ENCODE measurements around the gene PAX5.

PAX5 gene

GRCh38 chr9:36849943-36850342, 184.1 kb downstream of the PAX5 start:
- DNase-seq (ENCODE audit: insufficient read length, low spot score): no peak
- TF ChIP-seq SPI1 (IDR thresholded peaks at IDR 0.05; ENCODE audit: low read depth, low read length) (no peak), PAX5 (IDR thresholded peaks at IDR 0.05; ENCODE audit: insufficient read depth, low read length, severe bottlenecking) (no peak), POU2F2 (IDR thresholded peaks at IDR 0.05; ENCODE audit: low read depth, low read length) (no peak), POLR2A (IDR thresholded peaks at IDR 0.05; ENCODE audit: low read depth, low read length) (no peak), POLR2AphosphoS5 (IDR thresholded peaks at IDR 0.05; ENCODE audit: low read depth, low read length) (no peak), TAF1 (IDR thresholded peaks at IDR 0.05; ENCODE audit: low read depth, low read length) (no peak)

GRCh38 chr9:36848946-36849345, 185.1 kb downstream of the PAX5 start:
- TF ChIP-seq POLR2AphosphoS5 (IDR thresholded peaks at IDR 0.05; ENCODE audit: low read depth, low read length) (no peak), POU2F2 (IDR thresholded peaks at IDR 0.05; ENCODE audit: low read depth, low read length) (no peak), SPI1 (IDR thresholded peaks at IDR 0.05; ENCODE audit: low read depth, low read length) (no peak), POLR2A (IDR thresholded peaks at IDR 0.05; ENCODE audit: low read depth, low read length) (no peak), PAX5 (IDR thresholded peaks at IDR 0.05; ENCODE audit: insufficient read depth, low read length, severe bottlenecking) (no peak), TAF1 (IDR thresholded peaks at IDR 0.05; ENCODE audit: low read depth, low read length) (no peak)
- no peak for FAIRE-seq
- no peak for DNase-seq (ENCODE audit: insufficient read length, low spot score)

More at GRCh38 chr9:36849943-36850342, 184.1 kb downstream of the PAX5 start:
- no peak for FAIRE-seq

- FAIRE-seq (no peak), DNase-seq (ENCODE audit: insufficient read length, low spot score) (no peak)
- TF ChIP-seq POLR2A (IDR thresholded peaks at IDR 0.05; ENCODE audit: low read depth, low read length) (no peak), SPI1 (IDR thresholded peaks at IDR 0.05; ENCODE audit: low read depth, low read length) (no peak), PAX5 (IDR thresholded peaks at IDR 0.05; ENCODE audit: insufficient read depth, low read length, severe bottlenecking) (no peak), TAF1 (IDR thresholded peaks at IDR 0.05; ENCODE audit: low read depth, low read length) (no peak), POU2F2 (IDR thresholded peaks at IDR 0.05; ENCODE audit: low read depth, low read length) (no peak), POLR2AphosphoS5 (IDR thresholded peaks at IDR 0.05; ENCODE audit: low read depth, low read length) (no peak)
Observed at GRCh38 chr9:36847781-36848673, 186.0 kb downstream of the PAX5 start.

- no peak for DNase-seq (ENCODE audit: insufficient read length, low spot score)
- no peak for TF ChIP-seq POLR2A (IDR thresholded peaks at IDR 0.05; ENCODE audit: low read depth, low read length)
- no peak for TF ChIP-seq TAF1 (IDR thresholded peaks at IDR 0.05; ENCODE audit: low read depth, low read length)
- TF ChIP-seq POLR2AphosphoS5 (IDR thresholded peaks at IDR 0.05; ENCODE audit: low read depth, low read length): no peak
- no peak for TF ChIP-seq POU2F2 (IDR thresholded peaks at IDR 0.05; ENCODE audit: low read depth, low read length)
- TF ChIP-seq PAX5 (IDR thresholded peaks at IDR 0.05; ENCODE audit: insufficient read depth, low read length, severe bottlenecking): no peak
- no peak for TF ChIP-seq SPI1 (IDR thresholded peaks at IDR 0.05; ENCODE audit: low read depth, low read length)
- FAIRE-seq: no peak
Observed at GRCh38 chr9:36846621-36847020, 187.4 kb downstream of the PAX5 start.

GRCh38 chr9:36845844-36846243, 188.2 kb downstream of the PAX5 start:
- DNase-seq (ENCODE audit: insufficient read length, low spot score): no peak
- FAIRE-seq: no peak
- no peak for TF ChIP-seq POLR2AphosphoS5 (IDR thresholded peaks at IDR 0.05; ENCODE audit: low read depth, low read length)
- TF ChIP-seq SPI1 (IDR thresholded peaks at IDR 0.05; ENCODE audit: low read depth, low read length): no peak
- TF ChIP-seq TAF1 (IDR thresholded peaks at IDR 0.05; ENCODE audit: low read depth, low read length): no peak
- TF ChIP-seq POU2F2 (IDR thresholded peaks at IDR 0.05; ENCODE audit: low read depth, low read length): no peak
- no peak for TF ChIP-seq POLR2A (IDR thresholded peaks at IDR 0.05; ENCODE audit: low read depth, low read length)
- no peak for TF ChIP-seq PAX5 (IDR thresholded peaks at IDR 0.05; ENCODE audit: insufficient read depth, low read length, severe bottlenecking)

GRCh38 chr9:36844961-36845360, 189.1 kb downstream of the PAX5 start:
- DNase-seq (ENCODE audit: insufficient read length, low spot score) (no peak), FAIRE-seq (no peak)
- no peak for TF ChIP-seq TAF1 (IDR thresholded peaks at IDR 0.05; ENCODE audit: low read depth, low read length)
- TF ChIP-seq SPI1 (IDR thresholded peaks at IDR 0.05; ENCODE audit: low read depth, low read length): no peak
- TF ChIP-seq PAX5 (IDR thresholded peaks at IDR 0.05; ENCODE audit: insufficient read depth, low read length, severe bottlenecking): no peak
- TF ChIP-seq POU2F2 (IDR thresholded peaks at IDR 0.05; ENCODE audit: low read depth, low read length): no peak
- no peak for TF ChIP-seq POLR2A (IDR thresholded peaks at IDR 0.05; ENCODE audit: low read depth, low read length)
- no peak for TF ChIP-seq POLR2AphosphoS5 (IDR thresholded peaks at IDR 0.05; ENCODE audit: low read depth, low read length)

GRCh38 chr9:36843964-36844363, 190.1 kb downstream of the PAX5 start:
- TF ChIP-seq SPI1 (IDR thresholded peaks at IDR 0.05; ENCODE audit: low read depth, low read length) (no peak), POLR2AphosphoS5 (IDR thresholded peaks at IDR 0.05; ENCODE audit: low read depth, low read length) (no peak), POU2F2 (IDR thresholded peaks at IDR 0.05; ENCODE audit: low read depth, low read length) (no peak), TAF1 (IDR thresholded peaks at IDR 0.05; ENCODE audit: low read depth, low read length) (no peak), POLR2A (IDR thresholded peaks at IDR 0.05; ENCODE audit: low read depth, low read length) (no peak), PAX5 (IDR thresholded peaks at IDR 0.05; ENCODE audit: insufficient read depth, low read length, severe bottlenecking) (no peak)
- FAIRE-seq (no peak), DNase-seq (ENCODE audit: insufficient read length, low spot score) (no peak)

GRCh38 chr9:36842560-36843530, 191.2 kb downstream of the PAX5 start:
- peak; percentile 57 for FAIRE-seq
- DNase-seq (ENCODE audit: insufficient read length, low spot score): no peak
- TF ChIP-seq POLR2A (IDR thresholded peaks at IDR 0.05; ENCODE audit: low read depth, low read length) (peak; percentile 37; the same call in 1 of the 2 replicates), TAF1 (IDR thresholded peaks at IDR 0.05; ENCODE audit: low read depth, low read length) (no peak), SPI1 (IDR thresholded peaks at IDR 0.05; ENCODE audit: low read depth, low read length) (no peak), POU2F2 (IDR thresholded peaks at IDR 0.05; ENCODE audit: low read depth, low read length) (no peak)
